HEK293 (cell line): ENCODE data around the gene FGF10.

Source experiments
- ATF2 ChIP-seq: fragments of 450-650 bp; formaldehyde crosslinking; IDR thresholded peaks from 2 replicates; pipeline ENCODE4 v1.5.1; 2016; ENCODE audit warnings: missing biosample characterization, missing genetic modification characterization, low read depth
- CTCF ChIP-seq: fragments of 450-650 bp; formaldehyde crosslinking; IDR thresholded peaks from 2 replicates; pipeline ENCODE4 v1.5.1; 2016; ENCODE audit warnings: missing biosample characterization, missing genetic modification characterization
- MEIS1 ChIP-seq: sonication (generic); formaldehyde crosslinking; IDR thresholded peaks from 2 replicates; pipeline ENCODE4 v1.8.1; 2022; ENCODE audit warnings: missing genetic modification reagents, mild to moderate bottlenecking, borderline replicate concordance
- OSR2 ChIP-seq: fragments of 450-650 bp; formaldehyde crosslinking; IDR thresholded peaks from 2 replicates; pipeline ENCODE4 v1.5.1; 2016; ENCODE audit warnings: missing biosample characterization, missing genetic modification characterization
- ZBTB1 ChIP-seq: fragments of 450-650 bp; formaldehyde crosslinking; IDR thresholded peaks from 2 replicates; pipeline ENCODE4 v1.5.1; 2016; ENCODE audit warnings: missing biosample characterization, missing genetic modification characterization
- ZNF121 ChIP-seq: fragments of 450-650 bp; formaldehyde crosslinking; IDR thresholded peaks from 2 replicates; pipeline ENCODE4 v1.5.1; 2016; ENCODE audit warnings: missing biosample characterization, missing genetic modification characterization
- ZNF398 ChIP-seq: fragments of 450-650 bp; formaldehyde crosslinking; IDR thresholded peaks from 2 replicates; pipeline ENCODE4 v1.5.1; 2017; ENCODE audit warnings: missing biosample characterization, missing genetic modification characterization
- ZNF571 ChIP-seq: fragments of 450-650 bp; formaldehyde crosslinking; IDR thresholded peaks from 2 replicates; pipeline ENCODE4 v1.5.0; 2017; ENCODE audit warnings: missing biosample characterization, missing genetic modification characterization

DNA sequence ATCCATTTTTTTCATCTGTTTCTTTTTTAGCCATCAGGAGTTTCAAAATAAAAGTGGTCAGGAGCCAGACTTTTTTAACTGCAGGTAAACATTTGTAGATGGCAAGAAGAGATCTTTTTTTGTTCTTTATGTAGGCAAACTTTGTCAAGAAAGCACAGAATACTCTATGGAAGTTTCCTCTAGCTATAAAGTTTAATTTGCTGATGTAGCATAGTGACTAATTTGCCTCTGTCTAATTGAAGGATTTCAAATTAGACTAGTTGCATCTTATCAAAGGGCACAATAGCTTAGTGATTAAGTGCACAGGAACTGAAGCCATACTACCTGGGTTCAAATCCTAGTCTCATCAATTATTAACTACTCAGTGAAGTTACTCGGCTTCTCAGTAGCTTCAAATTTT is 22.0 kb downstream of the FGF10 start:
- TF ChIP-seq CTCF (tag by site-specific recombination) = no peak
- TF ChIP-seq MEIS1 (CRISPR knock-in tag) = no peak
- no peak for TF ChIP-seq OSR2 (tag by site-specific recombination)
- no peak for TF ChIP-seq ZBTB1
- TF ChIP-seq ZNF398 (tag by site-specific recombination) = no peak
- TF ChIP-seq ZNF571 (tag by site-specific recombination) = no peak
- TF ChIP-seq ZNF121 (tag by site-specific recombination) = no peak
- TF ChIP-seq ATF2 = no peak
